ENCODE measurements around the gene OSBPL10. TPM values are rescaled to one million over a fixed set of nuclear protein-coding genes. Genes with fewer than 3 reads are reported as not detected.

The OSBPL10 gene
- total RNA-seq, 4 donors from 2014 or later = 12.5 to 38.3 (median 22.7) TPM

DNA sequence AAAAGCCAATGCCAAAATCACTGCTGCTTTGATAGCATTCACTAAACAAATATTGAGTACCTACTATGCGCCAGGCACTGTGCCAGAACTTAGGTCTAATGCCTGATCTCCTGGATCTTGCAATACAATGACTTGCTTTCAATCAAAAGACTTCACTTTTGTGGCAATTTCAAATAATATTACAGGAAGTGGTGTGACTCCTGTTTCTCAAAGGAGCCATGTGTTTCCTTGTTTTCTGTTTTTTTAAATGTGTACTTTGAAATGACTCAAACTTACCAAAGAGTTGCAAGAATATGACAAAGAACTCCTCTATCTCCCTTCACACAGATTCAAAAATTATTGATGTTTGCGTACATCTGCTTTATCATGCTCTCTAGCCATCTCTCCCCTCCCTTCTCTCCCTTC, 18.3 kb downstream of the OSBPL10 start:
- WGBS = 55% methylated on average over 2 of the region's 2 CpGs

GRCh38 chr3:31960793-31961431, 20.1 kb downstream of the OSBPL10 start:
- 47% methylated on average over 4 of the region's 4 CpGs for WGBS
- H3K27me3 ChIP-seq = no peaks in the 10 kb centered on the region
- H3K9me3 ChIP-seq = no peaks in the 10 kb centered on the region
- peaks cover 37% of the 10 kb centered on the region for H3K4me1 ChIP-seq
- peak overlapping the region; percentile 69 for H3K27ac ChIP-seq
- H3K4me3 ChIP-seq = no peak overlapping the region
- no peak for DNase-seq (ENCODE audit: low spot score in 2 of 2)
- H3K36me3 ChIP-seq = no peaks in the 10 kb centered on the region
- no peak for TF ChIP-seq POLR2A (IDR thresholded peaks at IDR 0.05)
- no peak for TF ChIP-seq CTCF (IDR thresholded peaks at IDR 0.05)
- TF ChIP-seq POLR2AphosphoS5 (IDR thresholded peaks at IDR 0.05) = no peak
- TF ChIP-seq EP300 (IDR thresholded peaks at IDR 0.05) = no peak

More for the DNA sequence above, 18.3 kb downstream of the OSBPL10 start:
- no peak for DNase-seq (ENCODE audit: low spot score in 2 of 2)
- Histone ChIP-seq H3K27ac (no peak overlapping the region), H3K27me3 (no peaks in the 10 kb centered on the region), H3K4me3 (no peak overlapping the region), H3K4me1 (peaks cover 34% of the 10 kb centered on the region), H3K36me3 (no peaks in the 10 kb centered on the region), H3K9me3 (no peaks in the 10 kb centered on the region)
- no peak for TF ChIP-seq CTCF (IDR thresholded peaks at IDR 0.05)
- TF ChIP-seq EP300 (IDR thresholded peaks at IDR 0.05) = no peak
- no peak for TF ChIP-seq POLR2A (IDR thresholded peaks at IDR 0.05)
- no peak for TF ChIP-seq POLR2AphosphoS5 (IDR thresholded peaks at IDR 0.05)

- 27% methylated on average over 7 of the region's 7 CpGs for WGBS
- H3K4me3 ChIP-seq = peak overlapping the region; percentile 37
- no peak for DNase-seq (ENCODE audit: low spot score in 2 of 2)
- H3K27ac ChIP-seq = peak overlapping the region; percentile 69
- no peaks in the 10 kb centered on the region for H3K27me3 ChIP-seq
- no peak for TF ChIP-seq POLR2A (IDR thresholded peaks at IDR 0.05)
- H3K4me1 ChIP-seq = peaks cover 37% of the 10 kb centered on the region
- H3K36me3 ChIP-seq = no peaks in the 10 kb centered on the region
- no peaks in the 10 kb centered on the region for H3K9me3 ChIP-seq
These were observed 20.9 kb downstream of the OSBPL10 start for GRCh38 chr3:31959951-31960792.

GRCh38 chr3:31959251-31959650, 21.8 kb downstream of the OSBPL10 start:
- DNase-seq (ENCODE audit: low spot score in 2 of 2) = no peak
- Histone ChIP-seq H3K9me3 (no peaks in the 10 kb centered on the region), H3K4me1 (peaks cover 37% of the 10 kb centered on the region), H3K4me3 (no peak overlapping the region), H3K27ac (peak overlapping the region; percentile 69), H3K36me3 (no peaks in the 10 kb centered on the region), H3K27me3 (no peaks in the 10 kb centered on the region)
- TF ChIP-seq CTCF (IDR thresholded peaks at IDR 0.05) (no peak), POLR2AphosphoS5 (IDR thresholded peaks at IDR 0.05) (no peak), EP300 (IDR thresholded peaks at IDR 0.05) (no peak), POLR2A (IDR thresholded peaks at IDR 0.05) (no peak)
- WGBS = 57% methylated on average over 2 of the region's 2 CpGs

- Histone ChIP-seq H3K27me3 (no peaks in the 10 kb centered on the region), H3K9me3 (no peaks in the 10 kb centered on the region), H3K4me3 (no peak overlapping the region), H3K27ac (no peak overlapping the region), H3K4me1 (peaks cover 37% of the 10 kb centered on the region), H3K36me3 (no peaks in the 10 kb centered on the region)
- no peak for TF ChIP-seq POLR2A (IDR thresholded peaks at IDR 0.05)
- no peak for TF ChIP-seq CTCF (IDR thresholded peaks at IDR 0.05)
- TF ChIP-seq POLR2AphosphoS5 (IDR thresholded peaks at IDR 0.05) = no peak
- TF ChIP-seq EP300 (IDR thresholded peaks at IDR 0.05) = no peak
- WGBS = 46% methylated on average over 3 of the region's 3 CpGs
- no peak for DNase-seq (ENCODE audit: low spot score in 2 of 2)
These were observed 22.3 kb downstream of the OSBPL10 start for GRCh38 chr3:31958701-31959152.
